HepG2 (cell line): Measurements from ENCODE around the gene SDK1. TPM values are rescaled to one million over a fixed set of nuclear protein-coding genes. Genes with fewer than 3 reads are reported as not detected.

ENCODE experiments used
- ATAC-seq: fragments of 200-7000 bp; cut with Tn5 transposase; 3 replicates; pipeline ENCODE4 v1.9.1; 2020; ENCODE audit warnings: mild to moderate bottlenecking, moderate library complexity
- BruUV-seq: library from RNA; stranded (reverse); fragments of 400-500 nt; replicated peaks from 2 replicates; lab custom pipeline; 2021; lab: Mats Ljungman, UMichigan
- CTCF ChIA-PET: fragments of 300-600 bp; formaldehyde crosslinking; extraction: SDS; loops from one replicate; lab custom pipeline; 2021; ENCODE audit warnings: low total read pairs, inconsistent platforms, low intra/inter-chr PET ratio; lab: Yijun Ruan, JAX
- POLR2A ChIA-PET: fragments of 350-600 bp; sonication (Branson Sonifier 250); formaldehyde crosslinking; loops from one replicate; lab custom pipeline; 2020; ENCODE audit warnings: antibody characterized with exemption, inconsistent platforms; lab: Yijun Ruan, JAX
- DNase-seq: peaks from one replicate; pipeline ENCODE4 v3.0.0-alpha.2; 2015; ENCODE audit warnings: low spot score
- FAIRE-seq: peaks from 3 replicates; lab custom pipeline; 2011; peaks lifted over from hg19 to GRCh38; lab: Jason Lieb, UNC
- H2AFZ ChIP-seq: one replicate; pipeline ENCODE4 v1.6.1; 2011; ENCODE audit warnings: low read length, inconsistent platforms
- H3K27ac ChIP-seq: fragments of 300-600 bp; 3 replicates; pipeline ENCODE4 v1.8.0; 2011; ENCODE audit warnings: mixed run types, mild to moderate bottlenecking, mixed read lengths, low read length, inconsistent platforms; ENCODE audit not compliant: insufficient read depth; ENCODE audit errors: extremely low read length
- H3K27me3 ChIP-seq, 2 experiments: fragments of 200-600 bp in 1 of 2; 2 replicates in 1 of 2; 3 replicates in 1 of 2; pipeline versions ENCODE4 v1.6.0 to v1.8.0; 2011; ENCODE audit warnings: low read length in 2 of 2, mild to moderate bottlenecking in 2 of 2, moderate library complexity in 2 of 2, inconsistent platforms in 1 of 2; ENCODE audit not compliant: insufficient read depth in 2 of 2, control insufficient read depth in 1 of 2
- H3K36me3 ChIP-seq, 2 experiments: fragments of 200-600 bp in 1 of 2; replicated peaks in 1 of 2; 2 replicates in 1 of 2; 3 replicates in 1 of 2; pipeline versions ENCODE4 v1.5.1 to v1.8.0; 2011; ENCODE audit warnings: low read length in 2 of 2, inconsistent platforms in 1 of 2; ENCODE audit not compliant: insufficient read depth in 2 of 2, control insufficient read depth in 1 of 2
- H3K4me1 ChIP-seq: 2 replicates; pipeline ENCODE4 v1.5.1; 2012; ENCODE audit warnings: low read length, inconsistent platforms; ENCODE audit not compliant: insufficient read depth
- H3K4me2 ChIP-seq: 2 replicates; pipeline ENCODE4 v1.6.0; 2011; ENCODE audit warnings: low read depth, low read length, inconsistent platforms
- H3K4me3 ChIP-seq, 3 experiments: fragments of 200-600 bp in 1 of 3; sonication (generic), shearing (Covaris generic) in 1 of 3; replicated peaks in 1 of 3; 2 replicates each; pipeline ENCODE4 v1.5.1; 2011 to 2016; ENCODE audit warnings: low read length in 3 of 3, inconsistent platforms in 2 of 3, low read depth in 2 of 3, mild to moderate bottlenecking in 2 of 3, control low read depth in 1 of 3, mixed read lengths in 1 of 3; ENCODE audit not compliant: insufficient read depth in 1 of 3
- H3K79me2 ChIP-seq: one replicate; pipeline ENCODE4 v1.6.1; 2011; ENCODE audit warnings: low read length, inconsistent platforms; ENCODE audit not compliant: insufficient read depth
- H3K9ac ChIP-seq: 2 replicates; pipeline ENCODE4 v1.6.0; 2011; ENCODE audit warnings: mild to moderate bottlenecking, low read depth, low read length, inconsistent platforms; ENCODE audit not compliant: insufficient read depth
- H3K9me3 ChIP-seq: 2 replicates; pipeline ENCODE4 v1.5.1; 2012; ENCODE audit warnings: mild to moderate bottlenecking, low read length
- H4K20me1 ChIP-seq: 2 replicates; pipeline ENCODE4 v1.6.0; 2011; ENCODE audit warnings: inconsistent platforms, mild to moderate bottlenecking, low read length, moderate library complexity; ENCODE audit not compliant: insufficient read depth
- ATF7-NPFF ChIP-seq: sonication (generic); formaldehyde crosslinking; IDR thresholded peaks from 2 replicates; pipeline ENCODE4 v1.8.1; 2023; ENCODE audit warnings: mild to moderate bottlenecking, low read depth, missing genetic modification reagents, moderate library complexity
- HOXD1 ChIP-seq: sonication (generic); formaldehyde crosslinking; IDR thresholded peaks from 2 replicates; pipeline ENCODE4 v1.5.0; 2020; ENCODE audit warnings: missing genetic modification reagents
- JARID2 ChIP-seq: sonication (generic); formaldehyde crosslinking; IDR thresholded peaks from 2 replicates; pipeline ENCODE4 v1.8.1; 2023; ENCODE audit warnings: missing genetic modification reagents, inconsistent platforms; ENCODE audit not compliant: insufficient replicate concordance
- RBFOX2 ChIP-seq: fragments of 200-400 bp; formaldehyde crosslinking; IDR thresholded peaks from 2 replicates; pipeline ENCODE4 v1.6.1; 2017; ENCODE audit warnings: low read depth, mild to moderate bottlenecking, low read length
- SIN3A ChIP-seq: IDR thresholded peaks from 2 replicates; pipeline ENCODE4 v1.6.1; 2011; ENCODE audit warnings: low read depth, mild to moderate bottlenecking, control low read depth, low read length, borderline replicate concordance
- ZNF253 ChIP-seq: sonication (generic); formaldehyde crosslinking; IDR thresholded peaks from 2 replicates; pipeline ENCODE4 v1.8.0; 2022; ENCODE audit warnings: mild to moderate bottlenecking, missing genetic modification reagents, borderline replicate concordance
- ZNF432 ChIP-seq: sonication (generic); formaldehyde crosslinking; IDR thresholded peaks from 2 replicates; pipeline ENCODE4 v1.5.0; 2020; ENCODE audit warnings: missing genetic modification reagents, mild to moderate bottlenecking, borderline replicate concordance
- ZNF652 ChIP-seq: IDR thresholded peaks from 2 replicates; pipeline ENCODE4 v1.6.1; 2016; ENCODE audit warnings: low read depth, borderline replicate concordance
- ZNF883 ChIP-seq: sonication (generic); formaldehyde crosslinking; IDR thresholded peaks from 2 replicates; pipeline ENCODE4 v1.5.1; 2020; ENCODE audit warnings: mild to moderate bottlenecking, missing genetic modification reagents; ENCODE audit errors: not compliant biosample characterization
- WGBS: methylation state at CpG from one replicate; pipeline ENCODE4 v1.1.6; 2017; ENCODE audit warnings: low lambda C conversion rate; 5-methylcytosine and 5-hydroxymethylcytosine counted together
- in situ Hi-C: cut with HindIII; loops from 2 replicates; pipeline ENCODE4 v1.10.0; 2017; ENCODE audit warnings: low pct_unique_long_range_greater_than_20kb; ENCODE audit not compliant: extremely low pct_ligation_motif_present
- intact Hi-C: fragments of 100-400 bp; cut with micrococcal nuclease; formaldehyde crosslinking; loops from one replicate; pipeline ENCODE4 v1.10.0; 2022; ENCODE audit not compliant: unreplicated experiment
- polyA plus RNA-seq, 8 experiments: library from polyadenylated mRNA; depleted of rRNA in 3 of 8; stranded (reverse) in 7 of 8; unstranded in 1 of 8; fragments of >200 nt; fragmentation: Illumina TruSeq in 4 of 8; extraction: Trizol in 4 of 8; gene quantifications; 2 replicates each; pipeline versions ENCODE4 v1.2.1 to v1.2.3, GENCODE V29; 2011 to 2016; ENCODE audit warnings: low read depth in 4 of 8, missing spikeins in 1 of 8, mixed read lengths in 1 of 8; ENCODE audit not compliant: insufficient read depth in 1 of 8
- total RNA-seq, 5 experiments: library from RNA; depleted of rRNA; stranded (reverse); fragments of >200 nt; fragmentation: Illumina TruSeq; extraction: Trizol; gene quantifications; 2 replicates each; pipeline ENCODE4 v1.2.3, GENCODE V29; 2016; ENCODE audit warnings: low read depth in 1 of 5
- TF ChIP-seq, protein P1 (sequence below): sonication (generic); formaldehyde crosslinking; IDR thresholded peaks from 2 replicates; pipeline ENCODE4 v1.4.0; 2020; ENCODE audit warnings: missing genetic modification reagents, low read depth, mild to moderate bottlenecking, borderline replicate concordance

Gene SDK1
- total and polyA plus RNA-seq, 2 of the 13 experiments (the other 11 are each of a cell fraction or from before 2014, with no cell fraction given): 0.35 to 2.4 TPM

DNA sequence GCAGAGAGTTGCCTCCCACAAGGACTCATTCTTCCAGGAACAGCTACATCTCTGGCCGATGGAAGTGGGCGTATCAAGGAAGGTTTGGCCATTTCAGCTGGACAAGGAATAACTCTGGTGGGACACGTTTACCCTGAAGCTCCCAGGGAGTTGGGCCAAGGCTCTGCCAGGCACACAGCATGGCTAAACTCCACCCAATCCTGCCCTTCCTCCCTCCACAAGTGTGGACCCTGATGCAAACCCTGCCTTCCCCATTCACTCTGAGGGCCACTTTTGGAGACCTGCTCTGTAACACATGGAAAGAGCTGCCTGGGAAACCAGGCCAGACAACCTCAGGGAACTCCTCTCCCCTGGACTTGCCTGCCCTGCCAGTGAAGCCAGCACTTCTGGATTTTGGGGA is 973.2 kb downstream of the SDK1 start:
- Histone ChIP-seq H3K9ac (no peak overlapping the region), H3K79me2 (no peaks in the 10 kb centered on the region), H3K4me3 (no peak overlapping the region), H3K4me2 (no peak overlapping the region), H3K4me1 (peaks cover 3% of the 10 kb centered on the region; the same call in 1 of the 2 replicates), H3K27me3 (no peaks in the 10 kb centered on the region), H3K9me3 (no peaks in the 10 kb centered on the region), H3K27ac (no peak overlapping the region)
- in situ Hi-C loops (no loop called here), intact Hi-C loops (no loop called here)
- CTCF ChIA-PET: no interaction called here
- TF ChIP-seq, protein P1, sequence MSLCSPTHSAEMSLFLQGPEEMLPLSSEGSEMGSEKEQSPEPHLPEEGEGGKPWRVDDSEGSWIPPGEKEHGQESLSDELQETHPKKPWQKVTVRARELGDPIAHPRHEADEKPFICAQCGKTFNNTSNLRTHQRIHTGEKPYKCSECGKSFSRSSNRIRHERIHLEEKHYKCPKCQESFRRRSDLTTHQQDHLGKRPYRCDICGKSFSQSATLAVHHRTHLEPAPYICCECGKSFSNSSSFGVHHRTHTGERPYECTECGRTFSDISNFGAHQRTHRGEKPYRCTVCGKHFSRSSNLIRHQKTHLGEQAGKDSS (CRISPR knock-in tag): no peak
- no peak for TF ChIP-seq ATF7-NPFF
- no peak for TF ChIP-seq ZNF883 (CRISPR knock-in tag)
- TF ChIP-seq ZNF253 (CRISPR knock-in tag): no peak
- TF ChIP-seq RBFOX2: no peak
- no peak for TF ChIP-seq HOXD1
- TF ChIP-seq ZNF652 (CRISPR knock-in tag): no peak
- TF ChIP-seq SIN3A: no peak
- no peak for TF ChIP-seq ZNF432 (CRISPR knock-in tag)
- no peak for TF ChIP-seq JARID2
- TF ChIP-seq, all 625 proteins: peak for 0
- H2AFZ ChIP-seq: no peak overlapping the region
- ATAC-seq: no peak
- no peak for DNase-seq
- no peaks in the 10 kb centered on the region for H3K36me3 ChIP-seq
- 49% methylated on average over 3 of the region's 3 CpGs for WGBS
- H4K20me1 ChIP-seq: no peaks in the 10 kb centered on the region
- FAIRE-seq: no peak
- no TSS peak for BruUV-seq
- POLR2A ChIA-PET: no interaction called here
